MCF 10A (cell line): ENCODE measurements around the gene CD96. TPM values are rescaled to one million over a fixed set of nuclear protein-coding genes. Genes with fewer than 3 reads are reported as not detected.

ENCODE experiments used
- BruUV-seq: library from RNA; stranded (reverse); fragments of 400-500 nt; replicated peaks from 2 replicates; lab custom pipeline; 2021; lab: Mats Ljungman, UMichigan
- CTCF ChIA-PET: fragments of 300-600 bp; sonication (Branson Sonifier 250); formaldehyde crosslinking; extraction: SDS; loops from one replicate; lab custom pipeline; 2021; ENCODE audit warnings: antibody characterized with exemption, inconsistent platforms; lab: Yijun Ruan, JAX
- POLR2A ChIA-PET: fragments of 300-600, 350-650 bp; sonication (Branson Sonifier 250); formaldehyde crosslinking; extraction: SDS; loops from one replicate; lab custom pipeline; 2020; ENCODE audit warnings: antibody characterized with exemption, inconsistent platforms; lab: Yijun Ruan, JAX
- DNase-seq: peaks from one replicate; pipeline ENCODE4 v3.0.0-alpha.2; 2018; ENCODE audit not compliant: unreplicated experiment
- H3K27ac Mint-ChIP-seq: one replicate; pipeline ENCODE4 v1.8.0; 2022; ENCODE audit warnings: mild to moderate bottlenecking, low read depth, mixed read lengths; ENCODE audit not compliant: unreplicated experiment
- H3K27me3 Mint-ChIP-seq: one replicate; pipeline ENCODE4 v1.8.0; 2022; ENCODE audit warnings: mixed read lengths; ENCODE audit not compliant: insufficient read depth, unreplicated experiment
- H3K36me3 Mint-ChIP-seq: one replicate; pipeline ENCODE4 v1.8.0; 2022; ENCODE audit warnings: mild to moderate bottlenecking, moderate library complexity, mixed read lengths; ENCODE audit not compliant: insufficient read depth, unreplicated experiment
- H3K4me1 Mint-ChIP-seq: one replicate; pipeline ENCODE4 v1.8.0; 2022; ENCODE audit warnings: mixed read lengths; ENCODE audit not compliant: insufficient read depth, unreplicated experiment
- H3K4me3 Mint-ChIP-seq: one replicate; pipeline ENCODE4 v1.8.0; 2022; ENCODE audit warnings: mild to moderate bottlenecking, moderate library complexity, mixed read lengths; ENCODE audit not compliant: unreplicated experiment
- H3K9me3 Mint-ChIP-seq: one replicate; pipeline ENCODE4 v1.8.0; 2022; ENCODE audit warnings: mixed read lengths; ENCODE audit not compliant: unreplicated experiment
- intact Hi-C: fragments of 100-400 bp; cut with micrococcal nuclease; formaldehyde crosslinking; loops from 2 replicates; pipeline ENCODE4 v1.14.1; 2022
- total RNA-seq: library from RNA; stranded (reverse); gene quantifications from 2 replicates; pipeline ENCODE4 v1.2.3, GENCODE V29; 2022
- TF ChIP-seq, protein P1 (sequence below): fragments of 200-600 bp; IDR thresholded peaks from one replicate; pipeline ENCODE4 v1.8.0; 2022; ENCODE audit warnings: antibody characterized with exemption, mild to moderate bottlenecking; ENCODE audit not compliant: unreplicated experiment

The CD96 gene
- total RNA-seq, 1 experiment from 2014 or later: 0.09 TPM

DNA sequence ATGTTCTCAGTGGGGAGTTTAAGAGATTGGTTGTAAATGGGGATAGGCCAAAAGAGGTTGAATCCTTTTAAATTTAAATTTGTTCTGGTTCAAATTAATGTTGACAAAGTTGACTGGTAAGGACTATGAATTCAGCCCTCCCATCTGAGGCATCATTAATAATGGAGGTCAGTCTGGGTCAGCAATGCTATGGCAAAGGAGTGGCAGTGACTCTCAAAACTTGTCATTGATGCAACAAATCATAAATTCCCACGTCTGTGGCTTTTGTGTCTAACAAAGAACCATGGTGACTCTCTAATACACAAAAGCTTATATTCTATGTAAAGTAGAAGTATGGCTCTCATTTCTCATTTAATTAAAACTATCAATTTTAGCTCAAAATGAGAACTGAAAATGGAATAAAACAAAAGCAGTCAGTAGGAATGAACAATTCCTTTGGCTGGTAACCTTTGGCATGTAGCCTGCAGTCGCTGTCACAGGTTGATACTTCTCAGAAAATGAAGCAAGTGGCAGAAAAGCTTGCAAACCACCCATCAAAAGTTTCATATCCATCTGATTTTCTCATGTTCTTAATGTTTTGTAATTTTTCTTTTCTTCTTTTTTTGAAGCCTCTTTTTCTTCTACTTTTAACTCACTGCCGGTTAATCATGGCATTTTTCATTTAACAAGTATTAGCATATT, 65.4 kb downstream of the CD96 start:
- no peak overlapping the region for H3K27ac Mint-ChIP-seq
- intact Hi-C loops: no loop called here
- no peak overlapping the region for H3K4me3 Mint-ChIP-seq
- TF ChIP-seq, protein P1, sequence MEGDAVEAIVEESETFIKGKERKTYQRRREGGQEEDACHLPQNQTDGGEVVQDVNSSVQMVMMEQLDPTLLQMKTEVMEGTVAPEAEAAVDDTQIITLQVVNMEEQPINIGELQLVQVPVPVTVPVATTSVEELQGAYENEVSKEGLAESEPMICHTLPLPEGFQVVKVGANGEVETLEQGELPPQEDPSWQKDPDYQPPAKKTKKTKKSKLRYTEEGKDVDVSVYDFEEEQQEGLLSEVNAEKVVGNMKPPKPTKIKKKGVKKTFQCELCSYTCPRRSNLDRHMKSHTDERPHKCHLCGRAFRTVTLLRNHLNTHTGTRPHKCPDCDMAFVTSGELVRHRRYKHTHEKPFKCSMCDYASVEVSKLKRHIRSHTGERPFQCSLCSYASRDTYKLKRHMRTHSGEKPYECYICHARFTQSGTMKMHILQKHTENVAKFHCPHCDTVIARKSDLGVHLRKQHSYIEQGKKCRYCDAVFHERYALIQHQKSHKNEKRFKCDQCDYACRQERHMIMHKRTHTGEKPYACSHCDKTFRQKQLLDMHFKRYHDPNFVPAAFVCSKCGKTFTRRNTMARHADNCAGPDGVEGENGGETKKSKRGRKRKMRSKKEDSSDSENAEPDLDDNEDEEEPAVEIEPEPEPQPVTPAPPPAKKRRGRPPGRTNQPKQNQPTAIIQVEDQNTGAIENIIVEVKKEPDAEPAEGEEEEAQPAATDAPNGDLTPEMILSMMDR: no peak
- H3K36me3 Mint-ChIP-seq: no peaks in the 10 kb centered on the region
- H3K9me3 Mint-ChIP-seq: no peaks in the 10 kb centered on the region
- peaks cover 25% of the 10 kb centered on the region for H3K4me1 Mint-ChIP-seq
- no peak for DNase-seq
- no TSS peak for BruUV-seq
- no peaks in the 10 kb centered on the region for H3K27me3 Mint-ChIP-seq
- ChIA-PET POLR2A (interaction anchor here (0.9 to 2.0 kb wide), 4 partner anchors 9 to 18 kb away, joined by 3 to 11 read pairs (median 4); partner anchors contain the start of gene ZBED2), CTCF (interaction anchor here (0.6 to 1.2 kb wide), 3 partner anchors 9 to 29 kb away, joined by 3 to 5 read pairs (median 3); no protein-coding TSS in a partner anchor)

DNA sequence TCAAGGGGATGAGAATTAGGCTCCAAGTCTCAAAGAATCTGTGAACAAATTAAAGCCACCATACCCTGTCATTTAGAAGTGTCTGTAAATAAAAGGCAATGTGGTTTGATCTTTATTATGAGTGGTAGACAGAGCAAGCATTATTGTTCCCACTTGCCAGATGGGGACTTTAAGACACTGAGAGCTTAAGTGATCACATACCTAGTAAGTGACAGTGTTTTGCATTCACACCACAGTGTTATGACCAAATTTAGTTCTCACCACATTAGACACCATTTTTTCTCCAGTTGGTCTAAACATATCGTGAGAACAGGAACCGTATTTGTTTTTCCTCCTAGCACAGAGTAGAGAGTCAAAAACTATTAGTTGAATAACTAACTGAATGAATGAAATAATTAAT, 66.4 kb downstream of the CD96 start:
- no peak for DNase-seq
- no TSS peak for BruUV-seq
- H3K4me1 Mint-ChIP-seq: peaks cover 25% of the 10 kb centered on the region
- no peaks in the 10 kb centered on the region for H3K27me3 Mint-ChIP-seq
- H3K27ac Mint-ChIP-seq: peak overlapping the region; percentile 89
- TF ChIP-seq, protein P1: no peak
- H3K36me3 Mint-ChIP-seq: no peaks in the 10 kb centered on the region
- no peak overlapping the region for H3K4me3 Mint-ChIP-seq
- intact Hi-C loops: no loop called here
- ChIA-PET POLR2A (interaction anchor here (2.0 kb wide), 1 partner anchor 10 kb away, joined by 11 read pairs; no protein-coding TSS in a partner anchor), CTCF (interaction anchor here (0.7 kb wide), 1 partner anchor 10 kb away, joined by 5 read pairs; no protein-coding TSS in a partner anchor)
- H3K9me3 Mint-ChIP-seq: no peaks in the 10 kb centered on the region

DNA sequence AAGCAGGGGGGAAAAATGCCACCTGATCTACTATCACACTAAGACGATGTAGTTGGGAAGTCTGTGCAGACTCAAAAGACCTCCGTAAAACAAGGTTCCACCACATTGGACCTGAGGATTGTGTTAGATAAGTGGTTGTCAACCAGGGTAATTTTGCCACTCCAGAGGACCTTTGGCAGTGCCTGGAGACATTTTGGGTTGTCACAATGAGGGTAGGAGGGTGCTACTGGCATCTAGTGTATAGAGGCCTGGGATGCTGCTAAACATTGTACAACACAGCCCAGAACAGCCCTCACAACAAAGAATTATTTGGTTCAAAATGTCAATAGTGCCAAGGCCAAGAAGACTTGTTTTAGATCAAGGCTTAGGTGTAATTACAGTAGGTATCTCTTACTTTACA, 67.7 kb downstream of the CD96 start:
- TF ChIP-seq, protein P1: no peak
- Mint-ChIP-seq H3K27me3 (no peaks in the 10 kb centered on the region), H3K4me1 (peaks cover 25% of the 10 kb centered on the region), H3K4me3 (no peak overlapping the region), H3K36me3 (no peaks in the 10 kb centered on the region), H3K27ac (peak overlapping the region; percentile 89), H3K9me3 (no peaks in the 10 kb centered on the region)
- intact Hi-C loops: loop anchor here (2.0 kb wide), 1 partner anchor 25 kb away; no protein-coding TSS in a partner anchor
- no TSS peak for BruUV-seq
- ChIA-PET POLR2A (interaction anchor here (1.0 to 2.5 kb wide), 11 partner anchors 9 to 85 kb away, joined by 3 to 51 read pairs (median 7); partner anchors contain the start of gene ZBED2), CTCF (interaction anchor here (0.8 to 1.7 kb wide), 7 partner anchors 8 to 57 kb away, joined by 3 to 18 read pairs (median 4); partner anchors contain the start of gene ZBED2)
- DNase-seq: no peak

DNA sequence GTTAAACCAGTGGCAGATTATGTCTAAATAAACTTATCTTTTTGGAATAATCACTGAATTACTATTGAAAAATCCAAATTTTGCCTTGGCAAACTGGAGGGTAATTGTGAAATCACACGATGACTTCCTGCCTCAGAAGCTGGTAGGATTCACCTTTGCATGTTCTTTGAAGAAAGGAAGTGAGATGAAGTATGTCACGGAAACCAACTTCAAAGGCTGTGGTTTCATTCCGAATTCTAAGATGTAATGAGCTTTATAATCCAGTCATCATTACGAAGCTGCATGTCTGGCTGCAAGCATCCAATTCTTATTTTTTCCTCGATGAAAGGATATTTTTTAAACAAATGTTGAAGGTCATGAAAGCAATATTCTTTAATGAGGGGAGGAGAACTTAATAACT, 68.2 kb downstream of the CD96 start:
- DNase-seq: peak; percentile 55
- H3K9me3 Mint-ChIP-seq: no peaks in the 10 kb centered on the region
- POLR2A ChIA-PET: interaction anchor here (0.9 to 2.5 kb wide), 14 partner anchors 8 to 84 kb away, joined by 3 to 51 read pairs (median 5); partner anchors contain the start of gene ZBED2
- TSS peak; percentile 85 for BruUV-seq
- TF ChIP-seq, protein P1: no peak
- no peaks in the 10 kb centered on the region for H3K36me3 Mint-ChIP-seq
- peak overlapping the region; percentile 89 for H3K27ac Mint-ChIP-seq
- H3K4me1 Mint-ChIP-seq: peaks cover 25% of the 10 kb centered on the region
- intact Hi-C loops: loop anchor here (2.0 kb wide), 1 partner anchor 25 kb away; no protein-coding TSS in a partner anchor
- CTCF ChIA-PET: interaction anchor here (0.8 to 1.7 kb wide), 10 partner anchors 8 to 86 kb away, joined by 3 to 18 read pairs (median 3); partner anchors contain the start of gene ZBED2
- peak overlapping the region; percentile 70 for H3K4me3 Mint-ChIP-seq
- no peaks in the 10 kb centered on the region for H3K27me3 Mint-ChIP-seq
